GM12878 (cell line): ENCODE results near the gene CDK5RAP3. TPM values are rescaled to one million over a fixed set of nuclear protein-coding genes. Genes with fewer than 3 reads are reported as not detected.

Source experiments
- ATAC-seq: fragments of 200-7000 bp; cut with Tn5 transposase; 3 replicates; pipeline ENCODE4 v1.9.1; 2020; ENCODE audit warnings: mild to moderate bottlenecking, moderate library complexity
- BruUV-seq: library from RNA; stranded (reverse); fragments of 400-500 nt; replicated peaks from 2 replicates; lab custom pipeline; 2021; lab: Mats Ljungman, UMichigan
- CTCF ChIA-PET: fragments of 300-600 bp; sonication (Branson Sonifier 250); formaldehyde crosslinking; extraction: SDS; loops from one replicate; lab custom pipeline; 2021; ENCODE audit warnings: inconsistent platforms; lab: Yijun Ruan, JAX
- POLR2A ChIA-PET: fragments of 350-600 bp; formaldehyde crosslinking; extraction: SDS; loops from one replicate; lab custom pipeline; 2021; ENCODE audit warnings: inconsistent platforms; lab: Charles Lee
- RAD21 ChIA-PET: fragments of 300-600 bp; sonication (Branson Sonifier 250); formaldehyde crosslinking; loops from one replicate; lab custom pipeline; 2023; ENCODE audit warnings: antibody characterized with exemption; ENCODE audit not compliant: unreplicated experiment; lab: Charles Lee
- SMC1A ChIA-PET: fragments of 300-600 bp; sonication (Branson Sonifier 250); formaldehyde crosslinking; loops from one replicate; lab custom pipeline; 2023; ENCODE audit not compliant: unreplicated experiment, uncharacterized antibody; lab: Charles Lee
- DNase-seq: peaks from one replicate; pipeline ENCODE4 v3.0.0-alpha.2; 2011; ENCODE audit warnings: low read depth, low spot score
- FAIRE-seq: peaks from 3 replicates; lab custom pipeline; 2011; peaks lifted over from hg19 to GRCh38; lab: Jason Lieb, UNC
- H2AFZ ChIP-seq: 2 replicates; pipeline ENCODE4 v1.6.0; 2011; ENCODE audit warnings: low read depth, low read length, control low read depth; ENCODE audit not compliant: control insufficient read depth
- H3K27ac ChIP-seq: 2 replicates; pipeline ENCODE4 v1.5.1; 2011; ENCODE audit warnings: control low read depth; ENCODE audit not compliant: control insufficient read depth, insufficient read depth
- H3K27me3 ChIP-seq, 2 experiments: replicated peaks in 1 of 2; 2 replicates each; pipeline versions ENCODE4 v1.6.0 to v1.6.1; 2011; ENCODE audit warnings: low read length in 1 of 2; ENCODE audit not compliant: control insufficient read depth in 2 of 2, insufficient read depth in 2 of 2
- H3K36me3 ChIP-seq, 2 experiments: 2 replicates each; pipeline ENCODE4 v1.5.1; 2011; ENCODE audit warnings: low read length in 1 of 2; ENCODE audit not compliant: control insufficient read depth in 2 of 2, insufficient read depth in 2 of 2
- H3K4me1 ChIP-seq: 2 replicates; pipeline ENCODE4 v1.6.1; 2011; ENCODE audit warnings: mild to moderate bottlenecking, low read length, moderate library complexity, mixed read lengths; ENCODE audit not compliant: control insufficient read depth, insufficient read depth
- H3K4me2 ChIP-seq: 2 replicates; pipeline ENCODE4 v1.6.0; 2011; ENCODE audit warnings: control low read depth; ENCODE audit not compliant: control insufficient read depth, insufficient read depth
- H3K4me3 ChIP-seq: fragments of 200-600 bp; sonication (generic); 2 replicates; pipeline ENCODE4 v1.5.1; 2016
- H3K79me2 ChIP-seq: 2 replicates; pipeline ENCODE4 v1.6.0; 2011; ENCODE audit warnings: low read length; ENCODE audit not compliant: control insufficient read depth, insufficient read depth
- H3K9ac ChIP-seq: 2 replicates; pipeline ENCODE4 v1.8.0; 2011; ENCODE audit warnings: low read length, control low read depth, mixed read lengths; ENCODE audit not compliant: control insufficient read depth, insufficient read depth
- H3K9me3 ChIP-seq: replicated peaks from 3 replicates; pipeline ENCODE4 v1.5.1; 2011; ENCODE audit warnings: mild to moderate bottlenecking, low read length; ENCODE audit not compliant: control insufficient read depth, insufficient read depth
- H4K20me1 ChIP-seq: 2 replicates; pipeline ENCODE4 v1.6.0; 2011; ENCODE audit not compliant: control insufficient read depth, insufficient read depth
- ETV6 ChIP-seq, 2 experiments: fragments of 450-650 bp in 1 of 2; IDR thresholded peaks in 1 of 2; conservative IDR thresholded peaks in 1 of 2; 2 replicates each; pipeline ENCODE4 v1.6.1; 2014; ENCODE audit warnings: antibody characterized with exemption in 1 of 2, borderline replicate concordance in 1 of 2, low read depth in 1 of 2, mild to moderate bottlenecking in 1 of 2, moderate library complexity in 1 of 2
- IRF4 ChIP-seq: IDR thresholded peaks from 2 replicates; pipeline ENCODE4 v1.6.1; 2011; ENCODE audit warnings: low read depth, low read length
- MTA2 ChIP-seq: fragments of 450-650 bp; IDR thresholded peaks from 2 replicates; pipeline ENCODE4 v1.6.1; 2016; ENCODE audit warnings: low read depth, mild to moderate bottlenecking, moderate library complexity
- MYB ChIP-seq: fragments of 150-350 bp; IDR thresholded peaks from 2 replicates; pipeline ENCODE4 v1.6.1; 2014; ENCODE audit warnings: mild to moderate bottlenecking, low read depth, low read length, borderline replicate concordance
- NRF1 ChIP-seq: conservative IDR thresholded peaks from 2 replicates; pipeline ENCODE4 v1.6.1; 2011; ENCODE audit warnings: mild to moderate bottlenecking, low read depth, low read length, improper control_type of control experiment
- RB1 ChIP-seq: fragments of 450-650 bp; formaldehyde crosslinking; IDR thresholded peaks from 2 replicates; pipeline ENCODE4 v1.6.1; 2017; ENCODE audit warnings: mild to moderate bottlenecking, borderline replicate concordance
- SIN3A ChIP-seq: IDR thresholded peaks from 2 replicates; pipeline ENCODE4 v1.6.1; 2012; ENCODE audit warnings: low read depth, low read length, improper control_type of control experiment
- SMARCA5 ChIP-seq: fragments of 450-650 bp; IDR thresholded peaks from 2 replicates; pipeline ENCODE4 v1.6.1; 2017; ENCODE audit warnings: mild to moderate bottlenecking
- SRF ChIP-seq, 2 experiments: IDR thresholded peaks; 2 replicates each; pipeline ENCODE4 v1.6.1; 2011; ENCODE audit warnings: low read depth in 2 of 2, low read length in 2 of 2, mild to moderate bottlenecking in 1 of 2, moderate library complexity in 1 of 2
- TAF1 ChIP-seq: IDR thresholded peaks from 2 replicates; pipeline ENCODE4 v1.6.1; 2011; ENCODE audit warnings: mild to moderate bottlenecking, low read depth, low read length, borderline replicate concordance
- TCF7 ChIP-seq: IDR thresholded peaks from 2 replicates; pipeline ENCODE4 v1.6.1; 2014; ENCODE audit warnings: antibody characterized with exemption, borderline replicate concordance
- YBX1 ChIP-seq: fragments of 450-650 bp; IDR thresholded peaks from 2 replicates; pipeline ENCODE4 v1.6.1; 2016; ENCODE audit warnings: antibody characterized with exemption
- WGBS: methylation state at CpG from one replicate; pipeline ENCODE4 v1.1.6; 2016; ENCODE audit warnings: low lambda C conversion rate; ENCODE audit not compliant: insufficient replicate concordance, insufficient coverage; ENCODE audit errors: missing lambda C conversion rate; 5-methylcytosine and 5-hydroxymethylcytosine counted together
- in situ Hi-C: fragments of 300-500 bp; cut with MboI; formaldehyde crosslinking; loops from 9 replicates; pipeline ENCODE4 v1.14.3; 2018; ENCODE audit warnings: mixed read lengths
- intact Hi-C: fragments of 100-400 bp; cut with micrococcal nuclease; formaldehyde crosslinking; loops from one replicate; pipeline ENCODE4 v1.14.2; 2022; ENCODE audit not compliant: unreplicated experiment
- polyA plus RNA-seq, 11 experiments: library from polyadenylated mRNA; depleted of rRNA in 4 of 11; unstranded in 6 of 11; stranded (reverse) in 5 of 11; fragments of >200 nt; fragmentation: Nextera tagmentation in 4 of 11; fragmentation: Illumina TruSeq in 1 of 11; extraction: Ambion mirVana in 4 of 11; extraction: Trizol in 1 of 11; gene quantifications; 1 replicate in 1 of 11; 2 replicates in 10 of 11; pipeline versions ENCODE4 v1.2.1 to v1.2.3, GENCODE V29; 2011 to 2016; ENCODE audit warnings: inconsistent platforms in 2 of 11, missing spikeins in 2 of 11, low read depth in 1 of 11
- total RNA-seq, 4 experiments: library from RNA; depleted of rRNA in 3 of 4; stranded (reverse); fragments of >200 nt in 3 of 4; fragmentation: Illumina TruSeq in 1 of 4; extraction: Trizol in 1 of 4; gene quantifications; 2 replicates each; pipeline versions ENCODE4 v1.2.1 to v1.2.3, GENCODE V29; 2013 to 2021
- TF ChIP-seq, protein P1 (sequence below): IDR thresholded peaks from 2 replicates; pipeline ENCODE4 v1.6.1; 2011; ENCODE audit warnings: mild to moderate bottlenecking, low read depth, low read length, moderate library complexity; ENCODE audit not compliant: insufficient replicate concordance
- TF ChIP-seq, protein P2 (sequence below): fragments of 450-650 bp; IDR thresholded peaks from 2 replicates; pipeline ENCODE4 v1.6.1; 2016; ENCODE audit warnings: mild to moderate bottlenecking

Gene CDK5RAP3
- total and polyA plus RNA-seq, 10 of the 15 experiments (the other 5 are each of a cell fraction or from before 2014, with no cell fraction given) = 69.4 to 237 (median 160) TPM

DNA sequence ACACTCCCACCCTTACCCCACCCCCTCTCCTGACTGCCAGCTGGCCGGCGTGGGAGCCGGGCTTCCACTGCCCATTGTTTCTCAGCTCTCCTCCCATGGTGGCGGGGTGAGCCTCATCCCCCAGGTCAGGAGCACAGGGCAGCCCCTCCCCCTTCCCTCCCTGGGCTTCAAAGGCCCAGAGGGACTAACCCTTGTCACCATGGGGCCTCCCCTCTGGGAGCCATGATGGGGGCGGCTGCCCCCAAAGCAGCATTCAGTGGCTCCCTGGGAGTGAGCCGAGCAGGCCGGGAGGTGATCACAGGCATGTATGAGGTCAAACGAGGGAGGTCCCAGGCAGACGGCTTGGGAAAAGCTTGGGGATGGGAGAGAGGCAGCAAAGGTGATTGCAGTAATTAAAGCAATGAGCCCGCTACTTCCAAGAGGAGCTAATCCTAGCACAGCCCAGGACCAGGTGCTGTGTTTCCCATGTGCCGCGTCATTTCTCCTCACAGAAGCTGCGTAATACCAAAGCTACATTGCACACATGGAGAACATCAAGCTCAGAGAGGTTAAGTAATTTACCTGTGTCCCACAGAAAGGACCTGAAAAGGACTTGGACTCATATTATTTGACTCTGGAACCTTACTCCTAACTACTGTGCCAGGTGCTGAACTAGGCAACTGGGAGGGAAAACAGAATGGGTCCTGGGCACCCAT is 24.5 kb downstream of the CDK5RAP3 start:
- no peak overlapping the region for H3K27ac ChIP-seq
- no peak for TF ChIP-seq SIN3A
- TF ChIP-seq SMARCA5 = no peak
- TF ChIP-seq NRF1 = no peak
- no peak for TF ChIP-seq IRF4
- no peak for TF ChIP-seq MTA2
- TF ChIP-seq TAF1 = no peak
- no peak overlapping the region for H3K4me2 ChIP-seq
- SMC1A ChIA-PET = interaction anchor here (1.1 kb wide), 1 partner anchor 17 kb away, joined by 5 read pairs; no protein-coding TSS in a partner anchor
- CTCF ChIA-PET = interaction anchor here (0.7 to 2.8 kb wide), 5 partner anchors 8 to 49 kb away, joined by 3 to 7 read pairs (median 4); partner anchors contain the start of gene CDK5RAP3
- ATAC-seq (no peak), DNase-seq (no peak), FAIRE-seq (no peak)
- intact Hi-C loops (no loop called here), in situ Hi-C loops (no loop called here)
- RAD21 ChIA-PET = interaction anchor here (1.6 kb wide), 1 partner anchor 23 kb away, joined by 6 read pairs; no protein-coding TSS in a partner anchor
- H3K9ac ChIP-seq = no peak overlapping the region
- no TSS peak for BruUV-seq
- no peaks in the 10 kb centered on the region for H3K36me3 ChIP-seq
- 60% methylated on average over 13 of the region's 13 CpGs for WGBS
- no peaks in the 10 kb centered on the region for H3K4me1 ChIP-seq
- H4K20me1 ChIP-seq = no peaks in the 10 kb centered on the region
- no peaks in the 10 kb centered on the region for H3K27me3 ChIP-seq
- no peaks in the 10 kb centered on the region for H3K9me3 ChIP-seq
- POLR2A ChIA-PET = interaction anchor here (1.4 kb wide), 1 partner anchor 17 kb away, joined by 3 read pairs; no protein-coding TSS in a partner anchor
- H3K79me2 ChIP-seq = no peaks in the 10 kb centered on the region
- H2AFZ ChIP-seq = no peak overlapping the region
- no peak overlapping the region for H3K4me3 ChIP-seq

DNA sequence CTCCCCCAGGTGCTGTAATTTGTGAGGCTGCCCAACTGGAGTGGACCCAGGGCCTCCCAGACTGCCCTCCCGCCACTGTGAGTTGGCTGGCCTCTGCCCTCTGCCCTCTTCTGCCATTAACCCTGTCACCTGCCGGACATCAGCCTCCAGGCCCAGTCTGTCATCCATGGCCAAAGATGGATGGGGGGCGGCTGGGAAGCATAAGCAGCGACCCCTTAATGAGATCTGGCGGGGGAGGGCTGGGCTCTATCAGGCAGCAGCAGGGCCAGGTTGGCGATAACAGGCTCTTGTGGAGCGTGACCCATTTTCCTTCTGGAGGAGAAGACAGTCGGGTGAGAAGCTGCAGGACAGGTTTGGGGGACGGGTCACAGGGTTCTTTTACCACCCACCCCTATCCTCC is 25.3 kb downstream of the CDK5RAP3 start:
- Histone ChIP-seq H4K20me1 (no peaks in the 10 kb centered on the region), H3K4me1 (peaks cover under 1% of the 10 kb centered on the region; the same call in 1 of the 2 replicates), H3K27ac (no peak overlapping the region), H3K9ac (no peak overlapping the region), H2AFZ (no peak overlapping the region), H3K79me2 (no peaks in the 10 kb centered on the region), H3K4me3 (no peak overlapping the region), H3K9me3 (no peaks in the 10 kb centered on the region), H3K36me3 (no peaks in the 10 kb centered on the region), H3K4me2 (no peak overlapping the region), H3K27me3 (no peaks in the 10 kb centered on the region)
- ChIA-PET SMC1A (interaction anchor here (1.1 kb wide), 1 partner anchor 18 kb away, joined by 5 read pairs; no protein-coding TSS in a partner anchor), POLR2A (interaction anchor here (1.4 kb wide), 1 partner anchor 16 kb away, joined by 3 read pairs; no protein-coding TSS in a partner anchor), CTCF (interaction anchor here (1.4 to 2.8 kb wide), 3 partner anchors 8 to 25 kb away, joined by 4 to 7 read pairs (median 4); partner anchors contain the start of gene CDK5RAP3), RAD21 (no interaction called here)
- no TSS peak for BruUV-seq
- FAIRE-seq (no peak), DNase-seq (no peak), ATAC-seq (no peak)
- intact Hi-C loops = no loop called here
- 48% methylated on average over 9 of the region's 9 CpGs for WGBS
- in situ Hi-C loops = no loop called here
- TF ChIP-seq, protein P1, sequence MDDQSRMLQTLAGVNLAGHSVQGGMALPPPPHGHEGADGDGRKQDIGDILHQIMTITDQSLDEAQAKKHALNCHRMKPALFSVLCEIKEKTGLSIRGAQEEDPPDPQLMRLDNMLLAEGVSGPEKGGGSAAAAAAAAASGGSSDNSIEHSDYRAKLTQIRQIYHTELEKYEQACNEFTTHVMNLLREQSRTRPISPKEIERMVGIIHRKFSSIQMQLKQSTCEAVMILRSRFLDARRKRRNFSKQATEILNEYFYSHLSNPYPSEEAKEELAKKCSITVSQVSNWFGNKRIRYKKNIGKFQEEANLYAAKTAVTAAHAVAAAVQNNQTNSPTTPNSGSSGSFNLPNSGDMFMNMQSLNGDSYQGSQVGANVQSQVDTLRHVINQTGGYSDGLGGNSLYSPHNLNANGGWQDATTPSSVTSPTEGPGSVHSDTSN = no peak
- TF ChIP-seq ETV6 (conservative IDR thresholded peaks at IDR 0.05 in 1 of 2, IDR thresholded peaks at IDR 0.05 in 1 of 2; ENCODE audit: borderline replicate concordance in 1 of 2, low read depth in 1 of 2) = no peak
- TF ChIP-seq, protein P2, sequence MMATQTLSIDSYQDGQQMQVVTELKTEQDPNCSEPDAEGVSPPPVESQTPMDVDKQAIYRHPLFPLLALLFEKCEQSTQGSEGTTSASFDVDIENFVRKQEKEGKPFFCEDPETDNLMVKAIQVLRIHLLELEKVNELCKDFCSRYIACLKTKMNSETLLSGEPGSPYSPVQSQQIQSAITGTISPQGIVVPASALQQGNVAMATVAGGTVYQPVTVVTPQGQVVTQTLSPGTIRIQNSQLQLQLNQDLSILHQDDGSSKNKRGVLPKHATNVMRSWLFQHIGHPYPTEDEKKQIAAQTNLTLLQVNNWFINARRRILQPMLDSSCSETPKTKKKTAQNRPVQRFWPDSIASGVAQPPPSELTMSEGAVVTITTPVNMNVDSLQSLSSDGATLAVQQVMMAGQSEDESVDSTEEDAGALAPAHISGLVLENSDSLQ = no peak
- no peak for TF ChIP-seq TCF7
- TF ChIP-seq MYB = no peak
- TF ChIP-seq YBX1 = no peak
- TF ChIP-seq SRF (IDR thresholded peaks at IDR 0.05; ENCODE audit: low read depth in 2 of 2, low read length in 2 of 2) = no peak
- TF ChIP-seq RB1 = no peak
